HCEC 1CT (cell line): ENCODE results near the gene LSM7.
"Not testable (repeated sequence)": the region's sequence is repeated elsewhere in the genome, so short reads cannot be mapped to it uniquely, and the experiment has no call there.

ENCODE experiments used
- DNase-seq: peaks from one replicate; pipeline ENCODE4 v3.0.0-alpha.2; 2017

The LSM7 gene

GRCh38 chr19:2296141-2296540, 32.2 kb downstream of the LSM7 start:
- DNase-seq, result no peak

DNA sequence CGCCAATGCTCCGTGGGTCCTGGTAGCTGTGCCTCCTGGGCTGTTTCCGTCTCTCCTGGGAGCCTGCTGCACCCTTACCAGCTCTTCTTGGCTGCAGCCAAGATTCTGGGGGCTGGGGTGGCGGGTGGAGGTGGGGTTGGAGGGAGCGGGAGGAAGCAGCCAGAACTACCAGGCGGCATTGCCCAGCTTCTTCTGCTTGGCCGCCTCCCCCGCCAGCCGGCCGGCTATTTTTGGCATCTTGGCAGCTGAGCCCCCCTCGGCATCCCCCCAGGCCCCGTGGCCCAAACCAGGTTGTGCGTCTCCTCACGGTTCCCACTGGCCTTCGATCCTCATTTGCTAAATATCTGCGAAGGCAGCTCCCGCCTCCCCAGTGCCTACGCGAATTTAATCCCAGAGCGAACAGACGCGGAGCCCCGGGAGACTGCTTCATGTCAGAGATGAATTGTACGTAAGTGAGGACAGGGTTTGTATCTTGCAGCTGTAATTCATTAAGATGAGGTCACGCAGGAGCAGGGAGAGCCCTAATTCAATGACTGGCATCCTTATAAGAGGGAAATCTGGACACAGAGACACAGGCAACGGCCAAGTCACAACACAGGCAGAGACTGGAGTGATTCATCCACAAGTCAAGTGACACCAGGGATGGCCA, 33.6 kb downstream of the LSM7 start:
- no peak for DNase-seq

GRCh38 chr19:2291185-2291751, 37.1 kb downstream of the LSM7 start:
- DNase-seq, result no peak

- no peak for DNase-seq
Observed at GRCh38 chr19:2290441-2291184, 37.8 kb downstream of the LSM7 start.

GRCh38 chr19:2289714-2290435, 38.5 kb downstream of the LSM7 start:
- no peak for DNase-seq

GRCh38 chr19:2288818-2289713, 39.3 kb downstream of the LSM7 start:
- no peak for DNase-seq

GRCh38 chr19:2288338-2288817, 40.0 kb downstream of the LSM7 start:
- no peak for DNase-seq

- no peak for DNase-seq
Observed at GRCh38 chr19:2287585-2288337, 40.6 kb downstream of the LSM7 start.

DNA sequence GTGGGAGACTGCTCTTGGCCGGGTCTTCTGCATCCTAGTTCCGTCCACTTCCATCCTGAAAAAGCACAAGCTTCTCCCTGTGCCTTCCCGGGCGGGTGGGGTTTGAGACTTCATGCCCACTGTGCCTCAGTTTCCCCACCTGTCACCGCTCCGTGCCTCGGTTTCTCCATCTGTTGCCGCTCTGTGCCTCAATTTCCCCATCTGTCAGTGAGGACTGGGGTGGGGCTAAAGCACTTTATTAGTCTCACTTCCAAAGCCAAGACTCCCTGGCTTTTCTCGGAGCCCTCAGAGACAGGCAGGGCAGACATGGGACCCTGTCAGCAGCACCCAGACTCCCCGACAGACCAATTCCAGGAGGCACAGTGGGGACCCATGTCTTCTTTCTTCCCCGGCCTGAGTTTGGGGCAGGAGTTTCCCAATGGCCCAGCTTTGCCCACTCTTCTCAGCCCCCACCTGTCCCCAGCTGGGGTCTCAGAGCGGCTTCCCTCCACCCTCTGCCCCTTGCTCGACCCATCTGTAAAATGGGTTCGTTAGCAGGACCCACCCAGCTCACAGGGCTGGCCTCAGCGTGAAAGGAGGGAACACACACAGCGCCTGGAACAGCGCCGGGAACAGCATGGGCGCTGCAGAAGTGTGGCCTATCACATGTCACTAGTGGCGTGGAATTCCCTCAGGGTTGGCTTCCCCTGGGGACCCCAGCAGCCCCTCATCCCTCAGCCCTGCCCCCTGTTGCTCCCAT, 41.8 kb downstream of the LSM7 start:
- no peak for DNase-seq

DNA sequence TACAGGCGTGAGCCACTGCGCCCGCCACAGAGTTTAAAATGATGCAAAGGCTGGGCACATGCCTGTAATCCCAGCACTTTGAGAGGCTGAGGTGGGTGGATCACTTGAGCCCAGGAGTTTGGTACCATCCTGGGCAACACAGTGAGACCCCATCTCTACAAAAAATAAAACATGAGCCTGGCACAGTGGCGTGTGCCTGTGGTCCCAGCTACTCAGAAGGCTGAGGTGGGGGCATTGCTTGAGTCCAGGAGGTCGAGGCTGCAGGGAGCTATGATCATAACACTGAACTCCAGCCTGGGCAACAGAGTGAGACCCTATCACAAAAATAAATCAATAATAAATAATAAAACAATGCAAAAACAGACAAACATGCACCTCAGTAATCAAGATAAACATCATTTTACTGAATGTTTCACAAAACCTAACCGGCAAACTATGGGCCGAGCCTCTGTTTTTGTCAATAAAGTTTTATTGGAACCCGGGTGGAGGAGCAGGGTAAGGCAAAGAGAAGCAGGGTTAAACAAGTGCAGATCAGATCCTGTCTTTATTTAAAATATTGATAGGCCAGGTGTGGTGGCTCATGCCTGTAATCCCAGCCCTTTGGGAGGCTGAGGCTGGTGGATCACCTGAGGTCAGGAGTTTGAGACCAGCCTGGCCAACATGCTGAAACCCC, 44.4 kb downstream of the LSM7 start:
- DNase-seq, result no peak

GRCh38 chr19:2282862-2283237, 45.5 kb downstream of the LSM7 start:
- DNase-seq, result no peak

GRCh38 chr19:2282062-2282861, 46.1 kb downstream of the LSM7 start, which contains the start of gene PEAK3:
Gene PEAK3 (minus strand): TSS chr19:2282175. CDS start chr19:2280931, 1,244 bp downstream.
- no peak for DNase-seq

DNA sequence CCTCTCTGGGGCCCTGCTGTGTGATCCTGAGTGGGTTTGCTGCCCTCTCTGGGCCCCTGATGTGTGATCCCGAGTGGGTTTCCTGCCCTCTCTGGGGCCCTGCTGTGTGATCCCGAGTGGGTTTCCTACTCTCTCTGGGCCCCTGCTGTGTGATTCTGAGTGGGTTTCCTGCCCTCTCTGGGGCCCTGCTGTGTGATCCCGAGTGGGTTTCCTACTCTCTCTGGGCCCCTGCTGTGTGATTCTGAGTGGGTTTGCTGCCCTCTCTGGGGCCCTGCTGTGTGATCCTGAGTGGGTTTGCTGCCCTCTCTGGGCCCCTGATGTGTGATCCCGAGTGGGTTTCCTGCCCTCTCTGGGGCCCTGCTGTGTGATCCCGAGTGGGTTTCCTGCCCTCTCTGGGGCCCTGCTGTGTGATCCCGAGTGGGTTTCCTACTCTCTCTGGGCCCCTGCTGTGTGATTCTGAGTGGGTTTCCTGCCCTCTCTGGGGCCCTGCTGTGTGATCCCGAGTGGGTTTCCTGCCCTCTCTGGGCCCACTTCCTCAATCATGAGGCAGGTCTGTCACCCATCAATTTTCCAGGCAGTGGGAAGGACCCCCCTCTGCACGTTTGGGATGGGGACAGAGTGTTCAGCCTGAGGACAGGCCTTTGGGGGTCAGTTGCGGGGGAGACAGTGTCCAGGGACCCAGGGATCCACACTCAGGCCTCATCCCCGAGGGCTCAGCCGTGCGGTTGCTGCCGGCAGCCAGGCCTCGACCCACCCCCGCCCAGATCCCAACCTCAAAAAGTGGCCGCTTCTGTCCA, 46.9 kb downstream of the LSM7 start:
- not testable (repeated sequence) for DNase-seq

GRCh38 chr19:2280633-2281264, 47.6 kb downstream of the LSM7 start:
- DNase-seq, result no peak

- no peak for DNase-seq
Observed at GRCh38 chr19:2278459-2279158, 49.8 kb downstream of the LSM7 start.

GRCh38 chr19:2277138-2277537, 51.2 kb downstream of the LSM7 start:
- DNase-seq, result no peak

GRCh38 chr19:2276429-2276986, 51.9 kb downstream of the LSM7 start:
- no peak for DNase-seq
